H9 (cell line): ENCODE data around the gene GALNT10. TPM values are rescaled to one million over a fixed set of nuclear protein-coding genes. Genes with fewer than 3 reads are reported as not detected.

ENCODE experiments used
- DNase-seq: peaks from one replicate; pipeline ENCODE4 v3.0.0-alpha.2; 2017
- H2AFZ ChIP-seq: one replicate; pipeline ENCODE4 v1.6.1; 2013; ENCODE audit warnings: mild to moderate bottlenecking, low read length, control low read depth, moderate library complexity
- H2AK5ac ChIP-seq: 2 replicates; pipeline ENCODE4 v1.6.1; 2013; ENCODE audit warnings: low read length, control low read depth, mixed read lengths; ENCODE audit not compliant: insufficient read length
- H2BK120ac ChIP-seq: one replicate; pipeline ENCODE4 v1.6.1; 2013; ENCODE audit warnings: low read depth, mild to moderate bottlenecking, low read length, control low read depth, inconsistent platforms; ENCODE audit not compliant: poor library complexity, severe bottlenecking
- H2BK12ac ChIP-seq: 2 replicates; pipeline ENCODE4 v1.6.1; 2013; ENCODE audit warnings: low read length, control low read depth, mixed read lengths, low read depth; ENCODE audit not compliant: insufficient read length
- H2BK15ac ChIP-seq: 2 replicates; pipeline ENCODE4 v1.6.1; 2013; ENCODE audit warnings: low read depth, low read length, control low read depth
- H2BK20ac ChIP-seq: one replicate; pipeline ENCODE4 v1.6.1; 2013; ENCODE audit warnings: low read depth, mild to moderate bottlenecking, low read length, control low read depth, inconsistent platforms; ENCODE audit not compliant: poor library complexity, severe bottlenecking
- H2BK5ac ChIP-seq: 2 replicates; pipeline ENCODE4 v1.6.1; 2013; ENCODE audit warnings: low read length, control low read depth, mixed read lengths; ENCODE audit not compliant: insufficient read length
- H3K14ac ChIP-seq: 2 replicates; pipeline ENCODE4 v1.6.1; 2013; ENCODE audit warnings: low read length, control low read depth; ENCODE audit not compliant: insufficient read depth
- H3K18ac ChIP-seq: 2 replicates; pipeline ENCODE4 v1.6.1; 2013; ENCODE audit warnings: low read depth, mild to moderate bottlenecking, mixed read lengths, low read length, control low read depth; ENCODE audit not compliant: insufficient read length
- H3K23ac ChIP-seq: 2 replicates; pipeline ENCODE4 v1.6.1; 2013; ENCODE audit warnings: low read length, control low read depth, mixed read lengths, low read depth; ENCODE audit not compliant: insufficient read length
- H3K23me2 ChIP-seq: 2 replicates; pipeline ENCODE4 v1.6.1; 2013; ENCODE audit warnings: low read depth, mild to moderate bottlenecking, mixed read lengths, low read length, control low read depth; ENCODE audit not compliant: insufficient read length, poor library complexity, severe bottlenecking
- H3K27ac ChIP-seq: 2 replicates; pipeline ENCODE4 v1.5.1; 2013; ENCODE audit warnings: low read length, control low read depth, mixed read lengths, low read depth; ENCODE audit not compliant: insufficient read length
- H3K27me3 ChIP-seq: 2 replicates; pipeline ENCODE4 v1.6.1; 2013; ENCODE audit warnings: low read length, control low read depth, inconsistent platforms; ENCODE audit not compliant: insufficient read depth
- H3K4ac ChIP-seq: 2 replicates; pipeline ENCODE4 v1.6.1; 2013; ENCODE audit warnings: low read depth, mild to moderate bottlenecking, control low read depth, inconsistent platforms, low read length, moderate library complexity
- H3K4me1 ChIP-seq: 2 replicates; pipeline ENCODE4 v1.6.1; 2013; ENCODE audit warnings: low read length, control low read depth, inconsistent platforms; ENCODE audit not compliant: insufficient read depth
- H3K4me2 ChIP-seq: 2 replicates; pipeline ENCODE4 v1.6.1; 2013; ENCODE audit warnings: low read length, control low read depth, mixed read lengths; ENCODE audit not compliant: insufficient read length, insufficient read depth
- H3K56ac ChIP-seq: 2 replicates; pipeline ENCODE4 v1.6.1; 2013; ENCODE audit warnings: low read depth, mild to moderate bottlenecking, mixed read lengths, low read length, control low read depth; ENCODE audit not compliant: insufficient read length
- H3K79me1 ChIP-seq: 2 replicates; pipeline ENCODE4 v1.6.1; 2013; ENCODE audit warnings: low read depth, mild to moderate bottlenecking, moderate library complexity, low read length, control low read depth, inconsistent platforms; ENCODE audit not compliant: insufficient read depth, poor library complexity, severe bottlenecking
- H3K79me2 ChIP-seq: 2 replicates; pipeline ENCODE4 v1.6.1; 2013; ENCODE audit warnings: low read length, control low read depth, inconsistent platforms; ENCODE audit not compliant: insufficient read depth
- H3K9ac ChIP-seq: 2 replicates; pipeline ENCODE4 v1.6.1; 2013; ENCODE audit warnings: low read length, control low read depth, mixed read lengths; ENCODE audit not compliant: insufficient read length; ENCODE audit errors: extremely low read depth
- H3K9me3 ChIP-seq: one replicate; pipeline ENCODE4 v1.6.1; 2013; ENCODE audit warnings: low read depth, low read length, inconsistent platforms; ENCODE audit not compliant: control insufficient read depth
- H3T11ph ChIP-seq: one replicate; pipeline ENCODE4 v1.6.1; 2013; ENCODE audit warnings: mild to moderate bottlenecking, low read length, control low read depth, inconsistent platforms
- H4K20me1 ChIP-seq: one replicate; pipeline ENCODE4 v1.6.1; 2013; ENCODE audit not compliant: control insufficient read depth, insufficient read length, insufficient read depth
- H4K5ac ChIP-seq: 2 replicates; pipeline ENCODE4 v1.6.1; 2013; ENCODE audit warnings: low read depth, mild to moderate bottlenecking, mixed read lengths, low read length, control low read depth; ENCODE audit not compliant: insufficient read length
- H4K8ac ChIP-seq: replicated peaks from 2 replicates; pipeline ENCODE4 v1.6.1; 2013; ENCODE audit warnings: low read length, control low read depth, mixed read lengths, low read depth; ENCODE audit not compliant: insufficient read length
- H4K91ac ChIP-seq: 2 replicates; pipeline ENCODE4 v1.6.1; 2013; ENCODE audit warnings: low read depth, mild to moderate bottlenecking, moderate library complexity, mixed read lengths, low read length, control low read depth; ENCODE audit not compliant: insufficient read length
- H3K27ac Mint-ChIP-seq, 3 experiments: 2 replicates in 2 of 3; 3 replicates in 1 of 3; pipeline ENCODE4 v1.8.0; 2020 to 2021; ENCODE audit warnings: mixed read lengths in 3 of 3, mild to moderate bottlenecking in 1 of 3, moderate library complexity in 1 of 3
- H3K27me3 Mint-ChIP-seq: 2 replicates; pipeline ENCODE4 v1.8.0; 2021; ENCODE audit warnings: low read depth, mild to moderate bottlenecking, moderate library complexity, mixed read lengths
- H3K36me3 Mint-ChIP-seq, 3 experiments: 2 replicates in 2 of 3; 3 replicates in 1 of 3; pipeline ENCODE4 v1.8.0; 2020 to 2021; ENCODE audit warnings: low read depth in 3 of 3, mixed read lengths in 3 of 3; ENCODE audit not compliant: insufficient read depth in 1 of 3
- H3K4me1 Mint-ChIP-seq, 2 experiments: 2 replicates each; pipeline ENCODE4 v1.8.0; 2020; ENCODE audit warnings: mixed read lengths in 2 of 2
- H3K4me3 Mint-ChIP-seq, 2 experiments: 2 replicates in 1 of 2; 3 replicates in 1 of 2; pipeline ENCODE4 v1.8.0; 2020 to 2021; ENCODE audit warnings: mild to moderate bottlenecking in 2 of 2, mixed read lengths in 2 of 2, moderate library complexity in 1 of 2
- H3K9me3 Mint-ChIP-seq, 2 experiments: 2 replicates in 1 of 2; 3 replicates in 1 of 2; pipeline ENCODE4 v1.8.0; 2020; ENCODE audit warnings: mild to moderate bottlenecking in 2 of 2, mixed read lengths in 2 of 2, moderate library complexity in 1 of 2
- CTCF ChIP-seq: fragments of 200-600 bp; sonication (generic); conservative IDR thresholded peaks from 3 replicates; pipeline ENCODE4 v1.8.0; 2021; ENCODE audit warnings: antibody characterized with exemption, mild to moderate bottlenecking
- WGBS: extraction: QIAGEN DNeasy Blood & Tissue Kit; methylation state at CpG from one replicate; pipeline ENCODE4 v1.1.7; 2013; ENCODE audit warnings: missing lambda C conversion rate, low lambda C conversion rate, mixed read lengths; ENCODE audit not compliant: insufficient read length; ENCODE audit errors: extremely low coverage; 5-methylcytosine and 5-hydroxymethylcytosine counted together
- total RNA-seq: library from RNA; stranded (reverse); gene quantifications from 2 replicates; pipeline ENCODE4 v1.2.1, GENCODE V29; 2021

GALNT10 gene
- total RNA-seq, 1 experiment from 2014 or later, result 15.4 TPM

- Mint-ChIP-seq H3K27me3 (no peaks in the 10 kb centered on the region), H3K4me1 (no peaks in the 10 kb centered on the region)
- H2AFZ ChIP-seq, result no peak overlapping the region
Measured at GRCh38 chr5:154308443-154309370, 118.2 kb downstream of the GALNT10 start.

More at GRCh38 chr5:154308443-154309370, 118.2 kb downstream of the GALNT10 start:
- Mint-ChIP-seq H3K4me3 (no peak overlapping the region), H3K27ac (peak overlapping the region in 1 of 3 experiments; percentile 35; a peak in 1 of 7 replicates), H3K36me3 (peaks cover 0 to 3% (median 2%) of the 10 kb centered on the region in 3 experiments; a peak in 2 of 7 replicates), H3K9me3 (no peaks in the 10 kb centered on the region; a peak in 1 of 5 replicates)
- no peaks in the 10 kb centered on the region for H3K4me1 ChIP-seq
- no peak overlapping the region for H4K5ac ChIP-seq
- no peak overlapping the region for H3K18ac ChIP-seq
- H3K27ac ChIP-seq, result no peak overlapping the region
- no peak overlapping the region for H2BK15ac ChIP-seq
- no peaks in the 10 kb centered on the region for H4K20me1 ChIP-seq
- H3K9me3 ChIP-seq, result no peaks in the 10 kb centered on the region
- no peaks in the 10 kb centered on the region for H3K79me2 ChIP-seq
- no peak overlapping the region for H2BK5ac ChIP-seq
- H2AK5ac ChIP-seq, result no peak overlapping the region
- no peak overlapping the region for H3T11ph ChIP-seq
- TF ChIP-seq CTCF, result no peak
- no peak overlapping the region for H4K8ac ChIP-seq
- no peak overlapping the region for H3K56ac ChIP-seq
- H2BK12ac ChIP-seq, result no peak overlapping the region
- H4K91ac ChIP-seq, result no peak overlapping the region
- H3K14ac ChIP-seq, result no peak overlapping the region
- DNase-seq, result no peak
- no peak overlapping the region for H2BK20ac ChIP-seq
- no peak overlapping the region for H3K9ac ChIP-seq
- H3K4ac ChIP-seq, result no peak overlapping the region
- no peak overlapping the region for H3K23ac ChIP-seq
- H3K23me2 ChIP-seq, result no peaks in the 10 kb centered on the region
- WGBS, result no CpG with 5 or more reads among the region's 7 CpGs
- no peak overlapping the region for H2BK120ac ChIP-seq
- no peak overlapping the region for H3K4me2 ChIP-seq
- H3K27me3 ChIP-seq, result no peaks in the 10 kb centered on the region
- no peaks in the 10 kb centered on the region for H3K79me1 ChIP-seq
